Nephron (organoid): Measurements from ENCODE around the gene HGD.
A peak's percentile ranks its signal among the peaks of the same experiment; 100 is the strongest.

Experiments used
- H3K27ac Mint-ChIP-seq, 3 experiments: 2 replicates each; pipeline ENCODE4 v1.8.0; 2020; ENCODE audit warnings: mixed read lengths in 3 of 3, mild to moderate bottlenecking in 2 of 3, moderate library complexity in 1 of 3
- H3K27me3 Mint-ChIP-seq: 2 replicates; pipeline ENCODE4 v1.8.0; 2021; ENCODE audit warnings: low read depth, mild to moderate bottlenecking, moderate library complexity, mixed read lengths
- H3K36me3 Mint-ChIP-seq: 2 replicates; pipeline ENCODE4 v1.8.0; 2020; ENCODE audit warnings: low read depth, mixed read lengths
- H3K4me1 Mint-ChIP-seq: 2 replicates; pipeline ENCODE4 v1.8.0; 2020; ENCODE audit warnings: mixed read lengths
- H3K4me3 Mint-ChIP-seq, 3 experiments: 2 replicates each; pipeline ENCODE4 v1.8.0; 2020; ENCODE audit warnings: mild to moderate bottlenecking in 3 of 3, mixed read lengths in 3 of 3, moderate library complexity in 2 of 3
- H3K9me3 Mint-ChIP-seq: 2 replicates; pipeline ENCODE4 v1.8.0; 2020; ENCODE audit warnings: mixed read lengths
- TF ChIP-seq, protein P1 (sequence below), 3 experiments: fragments of 200-600 bp; sonication (generic); IDR thresholded peaks; one replicate each; pipeline ENCODE4 v1.5.0; 2021; ENCODE audit warnings: antibody characterized with exemption in 3 of 3; ENCODE audit not compliant: unreplicated experiment in 3 of 3

The HGD gene

DNA sequence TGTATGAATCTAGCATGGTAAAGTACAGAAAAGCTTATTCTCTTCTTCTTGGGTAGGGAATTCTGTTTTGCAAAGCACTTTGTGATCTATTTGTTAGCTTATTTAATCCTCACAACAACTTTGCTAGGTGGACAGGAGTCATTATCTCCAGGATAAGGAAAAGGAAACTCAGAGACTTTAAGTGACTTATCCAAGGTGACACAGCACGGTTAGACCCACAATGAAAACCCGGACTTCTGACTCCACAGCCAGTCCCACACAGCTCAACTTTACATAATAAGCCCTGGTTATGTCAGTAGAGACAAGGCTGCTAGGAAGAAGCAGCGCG lies 86.3 kb downstream of the HGD start:
- peak overlapping the region; percentile 95 to 99 (median 98) for H3K27ac Mint-ChIP-seq
- H3K27me3 Mint-ChIP-seq: no peaks in the 10 kb centered on the region
- H3K4me1 Mint-ChIP-seq: peaks cover 5% of the 10 kb centered on the region
- peaks cover 7% of the 10 kb centered on the region for H3K36me3 Mint-ChIP-seq
- TF ChIP-seq, protein P1, sequence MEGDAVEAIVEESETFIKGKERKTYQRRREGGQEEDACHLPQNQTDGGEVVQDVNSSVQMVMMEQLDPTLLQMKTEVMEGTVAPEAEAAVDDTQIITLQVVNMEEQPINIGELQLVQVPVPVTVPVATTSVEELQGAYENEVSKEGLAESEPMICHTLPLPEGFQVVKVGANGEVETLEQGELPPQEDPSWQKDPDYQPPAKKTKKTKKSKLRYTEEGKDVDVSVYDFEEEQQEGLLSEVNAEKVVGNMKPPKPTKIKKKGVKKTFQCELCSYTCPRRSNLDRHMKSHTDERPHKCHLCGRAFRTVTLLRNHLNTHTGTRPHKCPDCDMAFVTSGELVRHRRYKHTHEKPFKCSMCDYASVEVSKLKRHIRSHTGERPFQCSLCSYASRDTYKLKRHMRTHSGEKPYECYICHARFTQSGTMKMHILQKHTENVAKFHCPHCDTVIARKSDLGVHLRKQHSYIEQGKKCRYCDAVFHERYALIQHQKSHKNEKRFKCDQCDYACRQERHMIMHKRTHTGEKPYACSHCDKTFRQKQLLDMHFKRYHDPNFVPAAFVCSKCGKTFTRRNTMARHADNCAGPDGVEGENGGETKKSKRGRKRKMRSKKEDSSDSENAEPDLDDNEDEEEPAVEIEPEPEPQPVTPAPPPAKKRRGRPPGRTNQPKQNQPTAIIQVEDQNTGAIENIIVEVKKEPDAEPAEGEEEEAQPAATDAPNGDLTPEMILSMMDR (IDR thresholded peaks at IDR 0.05; ENCODE audit: unreplicated experiment in 3 of 3): no peak
- H3K9me3 Mint-ChIP-seq: no peaks in the 10 kb centered on the region
- peak overlapping the region; percentile 89 to 96 (median 92) for H3K4me3 Mint-ChIP-seq

DNA sequence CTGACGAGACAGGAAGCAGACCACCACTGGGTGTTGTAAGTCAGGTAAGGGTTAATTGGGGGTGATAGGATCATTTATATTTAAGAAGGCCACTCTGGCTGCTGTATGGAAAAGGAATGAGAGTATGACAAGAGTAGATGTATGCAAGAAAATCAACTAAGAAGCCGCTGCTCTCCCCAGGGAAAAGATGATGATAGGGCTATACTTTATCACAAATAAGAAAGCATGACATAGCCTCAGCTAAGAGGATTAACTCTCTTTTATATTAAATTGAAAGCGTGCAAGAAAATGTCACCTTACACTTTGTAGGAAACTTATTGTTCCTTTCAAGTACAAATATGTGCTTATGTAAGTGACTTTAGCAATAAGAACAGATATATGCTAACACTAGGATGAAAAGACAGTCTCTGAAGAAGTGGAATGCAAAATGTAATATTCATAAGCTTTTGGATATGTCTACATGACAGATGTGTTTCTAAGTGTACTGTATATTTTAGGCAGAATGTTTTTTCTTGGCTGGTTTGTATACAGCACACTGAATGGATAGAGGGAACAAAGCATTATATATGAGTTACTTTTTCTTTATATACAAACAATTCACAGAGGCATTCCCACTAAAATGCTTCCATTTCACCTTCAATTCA lies 94.6 kb downstream of the HGD start:
- no peaks in the 10 kb centered on the region for H3K4me1 Mint-ChIP-seq
- H3K27ac Mint-ChIP-seq: no peak overlapping the region
- no peak overlapping the region for H3K4me3 Mint-ChIP-seq
- no peaks in the 10 kb centered on the region for H3K27me3 Mint-ChIP-seq
- TF ChIP-seq, protein P1 (IDR thresholded peaks at IDR 0.05; ENCODE audit: unreplicated experiment in 3 of 3): no peak
- H3K36me3 Mint-ChIP-seq: no peaks in the 10 kb centered on the region
- no peaks in the 10 kb centered on the region for H3K9me3 Mint-ChIP-seq
